HL-60 (cell line): ENCODE data around the gene TCTN1.
"Not testable (repeated sequence)": the region's sequence is repeated elsewhere in the genome, so short reads cannot be mapped to it uniquely, and the experiment has no call there.

ENCODE experiments used
- DNase-seq, 2 experiments: peaks; one replicate each; pipeline ENCODE4 v3.0.0-alpha.2; 2010 to 2020; ENCODE audit warnings: low read depth in 1 of 2, low spot score in 1 of 2
- H3K27ac ChIP-seq: fragments of 250-450 bp; sonication (Bioruptor Pico); replicated peaks from 2 replicates; pipeline ENCODE4 v1.5.1; 2020; ENCODE audit warnings: mild to moderate bottlenecking, moderate library complexity
- H3K27me3 ChIP-seq: fragments of 250-450 bp; sonication (Bioruptor Pico); 2 replicates; pipeline ENCODE4 v1.5.1; 2021; ENCODE audit warnings: mild to moderate bottlenecking, moderate library complexity; ENCODE audit not compliant: insufficient read depth, poor library complexity, severe bottlenecking
- H3K4me3 ChIP-seq: replicated peaks from 2 replicates; pipeline ENCODE4 v1.5.1; 2011; ENCODE audit warnings: mild to moderate bottlenecking, control low read depth, low read length; ENCODE audit not compliant: insufficient read depth
- CTCF ChIP-seq: IDR thresholded peaks from one replicate; pipeline ENCODE4 v1.5.1; 2011; ENCODE audit warnings: low read length, control low read depth, inconsistent platforms; ENCODE audit not compliant: insufficient read depth
- GABPA ChIP-seq: IDR thresholded peaks from 2 replicates; pipeline ENCODE4 v1.6.1; 2012; ENCODE audit warnings: low read depth
- POLR2AphosphoS5 ChIP-seq: IDR thresholded peaks from 2 replicates; pipeline ENCODE4 v1.6.1; 2012; ENCODE audit warnings: low read depth
- REST ChIP-seq: IDR thresholded peaks from 2 replicates; pipeline ENCODE4 v1.6.1; 2012; ENCODE audit warnings: low read depth; ENCODE audit not compliant: insufficient replicate concordance
- SPI1 ChIP-seq: IDR thresholded peaks from 2 replicates; pipeline ENCODE4 v1.6.1; 2012; ENCODE audit warnings: low read depth, mild to moderate bottlenecking, borderline replicate concordance

The TCTN1 gene

GRCh38 chr12:110649341-110649847 is 35.5 kb downstream of the TCTN1 start:
- H3K4me3 ChIP-seq = no peak overlapping the region
- no peak overlapping the region for H3K27ac ChIP-seq
- no peaks in the 10 kb centered on the region for H3K27me3 ChIP-seq
- DNase-seq = peak; percentile 25 to 62
- TF ChIP-seq SPI1 (no peak), CTCF (no peak)

- not testable (repeated sequence) for H3K27ac ChIP-seq, H3K4me3 ChIP-seq, H3K27me3 ChIP-seq, DNase-seq
Observed at GRCh38 chr12:110654238-110654637, 40.3 kb downstream of the TCTN1 start.

- no peak for DNase-seq
- H3K27ac ChIP-seq = no peak overlapping the region
- H3K4me3 ChIP-seq = no peak overlapping the region
- no peak for TF ChIP-seq SPI1
- TF ChIP-seq REST = no peak
- no peak for TF ChIP-seq CTCF
- no peak for TF ChIP-seq POLR2AphosphoS5
- TF ChIP-seq GABPA = no peak
- no peaks in the 10 kb centered on the region for H3K27me3 ChIP-seq
Observed at GRCh38 chr12:110656071-110656655, 42.2 kb downstream of the TCTN1 start.

GRCh38 chr12:110657747-110658146 is 43.8 kb downstream of the TCTN1 start:
- no peak for DNase-seq
- no peaks in the 10 kb centered on the region for H3K27me3 ChIP-seq
- TF ChIP-seq REST = no peak
- TF ChIP-seq SPI1 = no peak
- TF ChIP-seq GABPA = no peak
- no peak for TF ChIP-seq CTCF
- H3K27ac ChIP-seq = no peak overlapping the region
- no peak overlapping the region for H3K4me3 ChIP-seq
